Kasumi-1 (cell line): Measurements from ENCODE around the gene SCNN1B.
"Not testable (repeated sequence)": the region's sequence is repeated elsewhere in the genome, so short reads cannot be mapped to it uniquely, and the experiment has no call there.

Experiments
- DNase-seq, 2 experiments: peaks; one replicate each; lab custom pipeline; 2025; lab: John Stamatoyannopoulos, UW

The SCNN1B gene

GRCh38 chr16:23381702-23382101, 79.6 kb downstream of the SCNN1B start:
- not testable (repeated sequence) for DNase-seq

- no peak for DNase-seq
These were observed 80.2 kb downstream of the SCNN1B start for GRCh38 chr16:23382279-23382678.

GRCh38 chr16:23383881-23384280, 81.8 kb downstream of the SCNN1B start:
- no peak for DNase-seq

GRCh38 chr16:23384878-23385277, 82.8 kb downstream of the SCNN1B start:
- no peak for DNase-seq

- no peak for DNase-seq
These were observed 83.3 kb downstream of the SCNN1B start for GRCh38 chr16:23385441-23385840.

- no peak for DNase-seq
These were observed 85.6 kb downstream of the SCNN1B start for GRCh38 chr16:23387666-23388065.

- DNase-seq: no peak
These were observed 86.7 kb downstream of the SCNN1B start for GRCh38 chr16:23388786-23389185.

- DNase-seq: no peak
These were observed 87.1 kb downstream of the SCNN1B start for GRCh38 chr16:23389201-23389600.

GRCh38 chr16:23389936-23390335, 87.8 kb downstream of the SCNN1B start:
- not testable (repeated sequence) for DNase-seq

GRCh38 chr16:23391381-23392222, 89.5 kb downstream of the SCNN1B start:
- no peak for DNase-seq

- DNase-seq: no peak
These were observed 90.1 kb downstream of the SCNN1B start for GRCh38 chr16:23392223-23392600.

GRCh38 chr16:23394141-23394831, 92.2 kb downstream of the SCNN1B start:
- DNase-seq: no peak

GRCh38 chr16:23395732-23396131, 93.6 kb downstream of the SCNN1B start:
- no peak for DNase-seq

- no peak for DNase-seq
These were observed 95.4 kb downstream of the SCNN1B start for GRCh38 chr16:23397464-23397863.

- DNase-seq: no peak
These were observed 97.1 kb downstream of the SCNN1B start for GRCh38 chr16:23398987-23399805.

GRCh38 chr16:23400447-23400846, 98.3 kb downstream of the SCNN1B start:
- not testable (repeated sequence) for DNase-seq

GRCh38 chr16:23401139-23401538, 99.0 kb downstream of the SCNN1B start:
- DNase-seq: no peak

- no peak for DNase-seq
These were observed 100.0 kb downstream of the SCNN1B start for GRCh38 chr16:23402100-23402499.

- DNase-seq: no peak
These were observed 101.4 kb downstream of the SCNN1B start for GRCh38 chr16:23403547-23403946.

GRCh38 chr16:23406024-23406423, 103.9 kb downstream of the SCNN1B start:
- DNase-seq: no peak

- no peak for DNase-seq
These were observed 104.6 kb downstream of the SCNN1B start for GRCh38 chr16:23406546-23407240.
